Mononuclear cell (primary cell): ENCODE data around the gene NEK7. TPM values are rescaled to one million over a fixed set of nuclear protein-coding genes. Genes with fewer than 3 reads are reported as not detected.

Source experiments
- H3K27me3 ChIP-seq: 2 replicates; pipeline ENCODE4 v1.6.0; 2011; ENCODE audit warnings: low read length, control low read depth; ENCODE audit not compliant: insufficient read depth
- H3K4me1 ChIP-seq: 2 replicates; pipeline ENCODE4 v1.5.1; 2011; ENCODE audit warnings: mild to moderate bottlenecking, low read length, control low read depth; ENCODE audit not compliant: insufficient read depth
- H3K4me3 ChIP-seq: 2 replicates; pipeline ENCODE4 v1.5.1; 2011; ENCODE audit warnings: mild to moderate bottlenecking, low read length, moderate library complexity
- H3K9me3 ChIP-seq: 2 replicates; pipeline ENCODE4 v1.5.1; 2011; ENCODE audit warnings: low read depth, mild to moderate bottlenecking, control low read depth, low read length
- total RNA-seq: library from RNA; depleted of rRNA; stranded (reverse); fragments of >200 nt; gene quantifications from one replicate; pipeline ENCODE4 v1.2.3, GENCODE V29; 2012

NEK7 gene
- total RNA-seq: 29.6 TPM

DNA sequence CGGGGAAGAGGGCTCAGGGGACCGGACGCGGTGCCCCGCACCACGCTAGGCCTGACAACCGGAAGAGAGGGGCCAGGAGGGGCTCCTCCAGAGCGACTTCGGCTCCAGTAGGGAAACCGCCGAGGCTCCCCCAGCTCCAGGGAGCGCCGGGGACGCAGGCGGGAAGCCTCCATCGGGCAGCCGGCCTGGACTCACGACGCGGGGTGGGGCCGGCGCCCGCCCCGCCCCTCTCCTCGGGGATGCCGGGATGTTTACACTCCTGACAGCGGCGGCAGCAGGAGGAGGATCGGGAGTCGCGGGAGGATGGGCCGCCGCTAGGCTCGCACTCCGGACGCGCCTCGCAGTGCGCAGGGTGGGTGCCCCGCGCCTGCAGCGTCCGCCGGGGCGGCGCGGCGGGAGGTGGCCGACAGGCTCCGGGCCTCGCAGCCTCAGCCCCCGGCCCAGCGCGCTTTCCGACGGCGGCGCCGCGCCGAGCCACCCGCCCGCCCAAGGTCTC lies at the start of gene NEK7:
TSS of gene NEK7 (plus strand) at position 254 of the 496 bp plus-strand sequence. CDS start 75,583 bp downstream, outside the sequence.
- no peaks in the 10 kb centered on the region for H3K9me3 ChIP-seq
- no peaks in the 10 kb centered on the region for H3K27me3 ChIP-seq
- H3K4me3 ChIP-seq: peak within 1 kb of the TSS; percentile 86
- H3K4me1 ChIP-seq: peaks cover 22% of the 10 kb centered on the region

DNA sequence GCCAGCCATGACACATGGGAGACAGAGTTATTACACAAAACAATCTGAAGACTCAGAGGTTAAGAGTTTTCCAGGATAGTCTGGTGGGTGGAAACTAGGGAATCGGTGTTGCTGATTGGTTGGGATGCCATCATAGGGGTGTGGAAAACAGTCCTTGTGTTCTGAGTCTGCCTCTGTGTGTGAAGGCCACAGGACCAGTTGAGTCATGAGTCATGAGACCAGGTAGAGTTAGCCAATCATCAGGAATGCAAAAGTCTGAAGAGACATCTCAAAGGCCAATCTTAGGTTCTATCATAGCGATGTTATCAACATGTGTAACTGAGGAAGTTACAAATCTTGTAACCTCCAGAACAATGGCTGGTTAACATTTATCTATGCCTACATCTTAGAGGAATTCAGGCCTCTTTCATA lies 49.7 kb upstream of the NEK7 start:
- Histone ChIP-seq H3K27me3 (no peaks in the 10 kb centered on the region), H3K4me3 (no peak overlapping the region), H3K4me1 (no peaks in the 10 kb centered on the region), H3K9me3 (no peaks in the 10 kb centered on the region)

DNA sequence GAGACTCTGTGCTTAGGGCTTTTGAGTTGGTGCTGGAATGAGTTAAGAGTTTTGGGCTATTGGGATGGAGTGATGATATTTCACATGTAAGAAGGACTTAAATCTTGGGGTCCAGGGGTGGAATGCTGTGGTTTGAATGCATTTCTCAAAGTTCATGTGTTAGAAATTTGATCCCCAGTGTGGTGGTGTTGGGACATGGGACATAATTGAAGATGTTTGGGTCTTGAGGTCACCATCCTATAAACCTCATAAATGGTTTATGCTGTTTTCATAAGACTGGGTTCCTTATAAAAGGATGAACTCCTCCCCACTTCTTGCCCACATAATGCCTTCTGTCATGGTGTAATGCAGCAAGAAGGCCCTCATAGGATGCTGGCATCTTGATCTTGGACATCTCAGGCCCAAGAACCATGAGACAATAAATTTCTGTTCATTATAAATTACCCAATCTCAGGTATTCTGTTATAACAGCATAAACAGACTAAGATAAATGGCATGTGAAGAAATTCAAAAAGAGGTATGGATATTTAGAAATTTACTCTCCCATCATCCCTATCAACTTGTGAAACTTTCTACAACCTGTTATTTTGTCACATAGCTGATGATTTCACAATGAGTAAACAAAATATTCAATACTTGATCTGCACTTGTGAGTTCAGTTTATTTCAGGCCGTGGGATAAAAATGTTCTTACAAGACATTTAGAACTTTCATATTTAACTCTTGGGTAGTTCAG lies 48.0 kb upstream of the NEK7 start:
- Histone ChIP-seq H3K27me3 (no peaks in the 10 kb centered on the region), H3K4me3 (no peak overlapping the region), H3K9me3 (no peaks in the 10 kb centered on the region), H3K4me1 (no peaks in the 10 kb centered on the region)

DNA sequence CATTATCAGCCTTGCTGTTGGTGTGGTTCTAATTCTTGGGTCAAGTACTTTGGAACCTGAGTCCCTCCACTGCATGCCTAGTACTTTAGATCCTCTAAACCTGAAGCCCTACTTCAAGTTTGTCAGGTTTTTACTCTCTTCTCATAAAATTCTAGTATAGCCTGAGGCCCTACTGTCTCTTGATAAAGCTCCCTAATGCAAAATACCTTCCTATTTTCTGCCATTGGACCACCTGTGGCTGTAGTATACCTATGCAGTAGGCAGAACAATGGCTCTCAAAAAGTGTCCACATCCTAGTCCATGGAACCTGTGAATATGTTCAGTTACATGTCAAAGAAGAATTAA lies 47.5 kb upstream of the NEK7 start:
- Histone ChIP-seq H3K4me1 (no peaks in the 10 kb centered on the region), H3K4me3 (no peak overlapping the region), H3K27me3 (no peaks in the 10 kb centered on the region), H3K9me3 (no peaks in the 10 kb centered on the region)

DNA sequence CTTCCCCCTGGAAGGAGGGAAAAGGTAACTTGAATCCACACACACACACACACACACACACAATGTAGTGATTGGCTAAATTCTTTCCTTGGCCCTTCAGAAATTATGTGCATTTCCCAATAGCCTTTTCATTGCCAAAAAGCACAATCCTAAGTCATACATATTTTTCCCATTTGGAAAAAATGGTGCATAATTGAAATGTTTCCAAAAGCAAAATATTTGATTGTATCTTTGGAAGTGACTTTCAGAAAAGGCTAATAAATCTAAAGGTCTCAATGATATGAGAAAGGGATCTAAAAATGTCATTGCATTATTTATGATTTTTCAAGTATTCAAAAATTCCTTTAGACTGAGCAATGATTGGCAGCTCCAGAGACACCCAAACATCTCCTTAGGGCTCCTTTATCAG lies 43.5 kb upstream of the NEK7 start:
- Histone ChIP-seq H3K4me3 (no peak overlapping the region), H3K27me3 (no peaks in the 10 kb centered on the region), H3K9me3 (no peaks in the 10 kb centered on the region), H3K4me1 (no peaks in the 10 kb centered on the region)

DNA sequence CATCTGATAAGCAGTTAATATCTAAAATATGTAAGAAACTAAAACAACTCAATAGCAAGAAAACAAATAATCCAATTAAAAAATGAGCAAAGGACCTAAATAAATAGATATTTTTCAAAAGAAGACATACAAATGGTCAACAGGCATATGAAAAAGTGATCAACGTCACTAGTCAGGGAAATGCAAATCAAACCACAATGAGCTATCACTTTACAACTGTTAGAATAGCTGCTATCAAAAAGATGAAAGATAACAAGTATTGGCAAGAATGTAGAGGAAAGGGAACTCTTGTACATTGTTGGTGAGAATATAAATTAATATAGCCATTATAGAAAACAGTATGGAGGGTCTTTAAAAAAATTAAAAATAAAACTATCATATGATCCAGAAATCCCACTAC lies 40.7 kb upstream of the NEK7 start:
- no peak overlapping the region for H3K4me3 ChIP-seq
- H3K27me3 ChIP-seq: no peaks in the 10 kb centered on the region
- H3K4me1 ChIP-seq: no peaks in the 10 kb centered on the region
- H3K9me3 ChIP-seq: no peaks in the 10 kb centered on the region

DNA sequence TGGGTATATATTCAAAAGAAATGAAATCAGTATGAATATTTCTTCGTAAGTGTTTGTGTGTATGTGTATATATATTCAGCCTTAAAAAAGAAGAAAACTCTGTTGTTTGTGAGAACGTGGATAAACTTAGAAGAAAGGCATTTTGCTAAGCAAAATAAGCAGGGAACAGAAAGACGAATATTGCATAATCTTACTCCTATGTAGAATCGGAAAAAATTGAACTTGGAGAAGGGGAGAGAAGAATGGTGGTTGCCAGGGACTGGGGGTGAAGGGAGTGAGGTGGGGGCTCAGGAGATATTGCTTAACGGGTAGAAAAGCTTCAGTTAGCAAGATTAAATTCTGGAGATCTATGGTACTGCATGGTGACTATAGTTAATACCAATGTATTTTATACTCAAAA lies 40.3 kb upstream of the NEK7 start:
- H3K9me3 ChIP-seq: no peaks in the 10 kb centered on the region
- H3K27me3 ChIP-seq: no peaks in the 10 kb centered on the region
- no peak overlapping the region for H3K4me3 ChIP-seq
- H3K4me1 ChIP-seq: no peaks in the 10 kb centered on the region

DNA sequence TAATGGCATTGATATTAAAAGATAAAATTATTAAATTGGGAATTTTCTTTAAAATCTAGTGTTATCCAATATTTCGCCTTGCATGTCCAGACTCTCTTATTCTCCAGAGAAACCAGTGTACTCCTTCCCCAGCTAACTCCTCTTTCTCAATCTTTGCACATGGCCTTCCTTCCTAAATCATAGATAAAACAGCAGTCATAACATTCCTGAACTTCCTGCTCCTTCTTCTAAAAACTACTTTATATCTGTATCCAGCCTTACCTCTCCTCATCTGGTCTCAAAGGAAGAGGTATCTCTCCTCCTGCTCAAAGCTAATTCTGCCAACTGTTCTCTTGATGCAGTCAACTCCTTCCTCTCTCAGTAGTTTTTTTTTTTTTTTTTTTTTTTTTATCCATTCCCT lies 39.5 kb upstream of the NEK7 start:
- H3K9me3 ChIP-seq: no peaks in the 10 kb centered on the region

DNA sequence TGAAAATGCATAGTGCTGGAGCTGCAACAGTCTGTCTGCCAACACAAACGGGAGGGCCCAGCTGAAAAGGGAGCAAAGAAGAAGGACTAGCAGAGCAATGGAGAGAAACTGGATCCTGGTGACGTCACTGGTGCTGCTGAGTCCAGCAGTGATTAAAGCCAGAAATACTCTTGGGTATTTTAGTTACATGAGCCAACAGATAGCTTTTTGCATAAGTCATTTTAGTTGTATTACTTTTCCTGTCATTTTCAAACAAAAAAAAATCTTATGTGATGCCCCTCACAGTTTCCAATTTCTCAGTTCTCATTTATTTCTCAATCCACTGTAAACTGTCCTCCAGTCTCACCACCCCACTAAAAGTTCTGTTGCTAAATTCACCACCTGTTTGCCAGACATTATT lies 38.7 kb upstream of the NEK7 start:
- H3K4me3 ChIP-seq: no peak overlapping the region
- no peaks in the 10 kb centered on the region for H3K4me1 ChIP-seq
- no peaks in the 10 kb centered on the region for H3K27me3 ChIP-seq
- no peaks in the 10 kb centered on the region for H3K9me3 ChIP-seq

More for the DNA sequence above, 39.5 kb upstream of the NEK7 start:
- Histone ChIP-seq H3K4me1 (no peaks in the 10 kb centered on the region), H3K27me3 (no peaks in the 10 kb centered on the region), H3K4me3 (no peak overlapping the region)

DNA sequence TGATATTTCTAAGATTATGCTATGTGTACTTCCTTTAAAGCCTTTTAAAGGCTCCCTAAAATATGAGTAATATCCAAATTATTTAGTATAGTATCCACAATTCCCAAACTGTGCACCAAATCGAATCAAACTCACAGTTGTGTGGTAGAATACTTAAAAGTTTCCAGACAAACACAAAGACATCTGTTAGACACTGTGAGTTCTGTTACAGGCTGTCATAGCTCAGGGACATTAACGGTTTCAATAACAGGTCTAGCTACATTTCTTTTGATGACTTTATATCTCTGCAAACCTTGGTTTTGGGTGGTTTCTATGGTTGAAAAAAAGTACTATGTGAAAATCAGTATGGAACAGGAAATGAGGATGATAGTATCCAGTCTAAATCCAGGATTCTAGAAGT lies 36.9 kb upstream of the NEK7 start:
- no peaks in the 10 kb centered on the region for H3K9me3 ChIP-seq
- no peak overlapping the region for H3K4me3 ChIP-seq
- H3K4me1 ChIP-seq: no peaks in the 10 kb centered on the region
- no peaks in the 10 kb centered on the region for H3K27me3 ChIP-seq

DNA sequence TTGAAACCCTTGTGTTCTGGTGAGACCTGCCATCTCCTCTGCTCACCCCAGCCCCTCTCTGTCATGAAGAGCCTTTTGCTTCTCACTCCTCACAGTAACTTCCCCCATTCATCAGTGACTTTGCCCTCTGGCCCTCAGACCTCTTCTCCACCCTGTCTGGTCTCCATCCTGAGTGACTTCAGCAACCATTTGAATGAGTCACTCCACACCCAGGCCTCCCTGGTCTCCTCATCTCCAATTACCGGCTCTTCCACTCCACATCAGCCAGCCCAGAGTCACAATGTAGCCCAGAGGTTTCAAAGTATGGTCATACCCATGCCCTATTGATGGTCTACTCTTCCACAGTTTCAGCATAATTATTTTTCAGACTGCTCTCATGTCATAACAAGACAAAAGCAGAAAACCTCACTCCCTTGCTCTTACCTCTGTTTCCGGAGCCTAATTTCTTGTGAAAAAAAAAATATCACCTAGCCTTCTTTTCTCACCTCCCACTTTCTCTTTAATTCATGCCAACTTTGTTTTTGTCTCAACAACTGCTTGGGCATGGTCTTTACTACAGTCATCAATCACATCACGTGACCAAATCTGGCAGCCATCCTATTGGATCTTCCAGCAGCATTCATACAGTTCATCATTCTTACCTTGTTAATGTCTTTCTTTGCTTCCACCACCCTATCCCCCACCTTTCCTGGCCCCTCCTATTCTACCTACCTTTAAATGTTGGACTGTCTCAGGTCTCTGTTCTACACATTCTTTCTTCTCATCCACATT lies 35.6 kb upstream of the NEK7 start:
- Histone ChIP-seq H3K27me3 (no peaks in the 10 kb centered on the region), H3K4me3 (no peak overlapping the region), H3K9me3 (no peaks in the 10 kb centered on the region), H3K4me1 (no peaks in the 10 kb centered on the region)

DNA sequence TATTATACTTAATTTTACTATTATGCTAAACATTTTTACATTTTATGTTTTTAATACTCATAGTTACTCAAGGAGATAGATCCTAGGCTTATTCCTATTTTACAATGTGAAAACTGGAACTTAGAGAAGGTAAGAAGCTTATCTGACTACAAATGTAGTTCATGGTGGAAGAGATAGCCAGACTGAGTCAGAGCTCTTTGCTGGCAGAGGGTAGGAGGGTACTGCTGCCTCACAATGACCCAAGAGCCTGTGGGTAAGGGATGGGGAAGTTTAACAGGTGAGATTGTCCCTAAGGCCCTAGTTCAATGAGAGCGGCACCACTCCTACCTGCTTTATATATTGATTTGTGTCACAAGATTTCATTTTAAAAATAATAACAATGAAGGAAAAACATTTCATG lies 34.1 kb upstream of the NEK7 start:
- no peaks in the 10 kb centered on the region for H3K4me1 ChIP-seq
- H3K4me3 ChIP-seq: no peak overlapping the region
- H3K27me3 ChIP-seq: no peaks in the 10 kb centered on the region
- H3K9me3 ChIP-seq: no peaks in the 10 kb centered on the region

DNA sequence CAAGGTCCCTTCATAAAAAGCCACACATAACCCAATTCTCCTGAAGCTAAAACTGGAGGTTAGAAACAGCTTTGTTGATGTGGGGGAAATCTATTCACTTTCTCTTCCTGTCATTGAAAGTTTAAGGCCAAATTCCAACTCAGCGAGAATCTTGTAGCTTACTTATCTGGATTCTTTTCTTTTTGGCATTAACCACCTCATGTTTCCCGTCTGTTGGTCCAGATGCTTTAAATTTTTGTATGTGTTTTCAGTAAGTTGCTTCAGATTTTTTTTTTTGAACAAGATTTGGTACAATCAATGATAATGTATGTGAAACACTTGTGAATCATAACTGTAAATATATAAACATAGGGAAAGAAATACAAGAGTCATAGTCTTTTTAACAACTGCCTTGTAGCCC lies 33.7 kb upstream of the NEK7 start:
- Histone ChIP-seq H3K4me3 (no peak overlapping the region), H3K27me3 (no peaks in the 10 kb centered on the region)

DNA sequence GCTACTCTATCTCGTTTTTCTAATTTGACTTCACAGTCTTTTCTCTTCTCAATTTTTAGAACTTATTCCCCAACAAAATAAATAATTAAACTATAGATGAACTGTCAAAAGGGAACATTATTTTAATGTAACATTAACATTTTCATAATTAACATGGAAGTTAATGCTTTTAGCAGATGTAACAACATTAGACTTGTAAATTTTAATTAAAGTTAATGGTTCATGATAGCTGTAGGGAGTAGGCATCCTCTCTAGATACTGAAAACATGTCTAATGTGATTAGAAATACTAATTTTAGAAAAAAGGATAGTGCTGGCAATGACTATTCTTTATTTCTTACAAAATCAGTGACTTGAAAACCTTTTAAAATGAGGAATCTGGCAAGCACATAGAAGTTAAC lies 32.1 kb upstream of the NEK7 start:
- no peak overlapping the region for H3K4me3 ChIP-seq
- no peaks in the 10 kb centered on the region for H3K4me1 ChIP-seq
- no peaks in the 10 kb centered on the region for H3K27me3 ChIP-seq
- no peaks in the 10 kb centered on the region for H3K9me3 ChIP-seq

More for the DNA sequence above, 33.7 kb upstream of the NEK7 start:
- H3K9me3 ChIP-seq: no peaks in the 10 kb centered on the region
- no peaks in the 10 kb centered on the region for H3K4me1 ChIP-seq

DNA sequence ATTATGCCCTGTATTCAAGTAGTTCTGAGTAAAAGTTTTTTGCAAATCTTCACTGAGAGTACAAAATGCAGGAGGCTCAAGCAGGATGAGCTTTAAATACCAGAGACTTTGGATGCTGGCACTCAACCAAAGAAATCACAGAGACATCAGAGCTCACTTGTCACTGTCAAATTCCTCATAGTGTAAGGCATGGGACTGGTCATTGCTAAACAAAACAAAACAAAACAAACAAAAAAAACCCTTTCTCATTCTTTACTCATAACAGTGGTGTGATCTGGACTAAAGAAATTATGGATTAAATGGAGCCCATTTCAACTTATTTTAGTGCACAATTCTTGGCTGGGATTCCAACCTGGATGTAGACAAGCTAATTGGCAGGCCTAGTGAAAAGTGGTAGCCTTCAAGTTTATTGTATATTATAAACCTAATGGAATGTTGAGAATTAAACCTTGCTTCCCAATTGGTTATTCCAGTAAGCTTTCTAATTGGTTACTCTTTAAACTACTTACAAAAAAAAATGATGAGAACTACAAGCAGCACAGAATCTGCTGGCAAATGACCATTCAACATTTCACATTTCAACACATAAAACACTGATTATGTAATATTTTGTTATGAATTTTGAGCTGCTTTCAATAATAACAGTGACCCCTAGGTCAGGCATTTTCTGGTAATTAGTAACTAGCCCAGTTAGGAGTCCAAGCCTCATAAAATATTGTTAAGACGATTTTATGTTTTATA lies 30.6 kb upstream of the NEK7 start:
- no peaks in the 10 kb centered on the region for H3K27me3 ChIP-seq
- H3K4me3 ChIP-seq: no peak overlapping the region
- no peaks in the 10 kb centered on the region for H3K9me3 ChIP-seq
- H3K4me1 ChIP-seq: no peaks in the 10 kb centered on the region
